Measurements from ENCODE around the gene TCHP.

DNA sequence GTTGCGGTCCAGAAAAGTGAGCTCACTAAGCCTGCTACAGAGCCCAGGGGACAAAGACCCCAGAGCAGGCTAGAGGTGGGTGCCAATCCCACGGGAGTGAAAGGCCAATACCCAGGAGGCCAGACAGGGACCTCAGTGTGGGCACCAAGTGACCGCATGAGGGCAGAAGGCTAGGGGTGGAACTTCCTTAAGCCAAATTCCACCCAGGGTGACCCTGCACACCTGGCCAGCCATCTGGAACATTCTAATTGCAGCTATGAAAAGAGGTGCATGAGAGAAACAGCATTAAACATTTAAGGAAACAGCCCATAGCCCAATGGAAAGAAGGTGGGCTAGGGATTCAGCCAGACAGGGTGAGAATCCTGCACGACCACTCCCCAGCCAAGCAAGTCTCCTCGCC lies 39.1 kb upstream of the TCHP start:
- TF ChIP-seq EP300 (IDR thresholded peaks at IDR 0.05) = no peak
- TF ChIP-seq CTCF (IDR thresholded peaks at IDR 0.05) = no peak
- TF ChIP-seq POLR2AphosphoS5 (IDR thresholded peaks at IDR 0.05) = no peak
